Heart left ventricle (tissue), 16 donors: ENCODE results near the gene CACNA2D3. TPM values are rescaled to one million over a fixed set of nuclear protein-coding genes. Genes with fewer than 3 reads are reported as not detected.
"Not testable (repeated sequence)": the region's sequence is repeated elsewhere in the genome, so short reads cannot be mapped to it uniquely, and the experiment has no call there.

Source experiments
- ATAC-seq, 4 donors: fragments of 200-7000 bp; cut with Tn5 transposase; one replicate each; pipeline ENCODE4 v1.9.1; 2020 to 2022; ENCODE audit warnings: moderate library complexity in 4 of 4, mild to moderate bottlenecking in 3 of 4, moderate number of reproducible peaks in 1 of 4
- DNase-seq, 5 donors: peaks; one replicate each; pipeline ENCODE4 v3.0.0-alpha.2; 2020
- H3K27ac ChIP-seq, 12 donors: fragments of 200-600 bp; sonication (generic) in 4 of 12; one replicate each; pipeline versions ENCODE4 v1.5.0 to v1.8.0; 2016 to 2022; ENCODE audit warnings: mild to moderate bottlenecking in 2 of 12
- H3K27me3 ChIP-seq, 9 donors: fragments of 200-600 bp; sonication (generic) in 2 of 9; one replicate each; pipeline versions ENCODE4 v1.5.1 to v1.8.0; 2016 to 2022; ENCODE audit warnings: mild to moderate bottlenecking in 3 of 9
- H3K36me3 ChIP-seq, 9 donors: fragments of 200-600 bp; sonication (generic) in 2 of 9; one replicate each; pipeline versions ENCODE4 v1.5.0 to v1.8.0; 2018 to 2022; ENCODE audit warnings: mild to moderate bottlenecking in 2 of 9
- H3K4me1 ChIP-seq, 12 donors: fragments of 200-600 bp; sonication (generic) in 4 of 12; one replicate each; pipeline versions ENCODE4 v1.5.0 to v1.8.0; 2016 to 2022; ENCODE audit warnings: mild to moderate bottlenecking in 3 of 12
- H3K4me3 ChIP-seq, 12 donors: fragments of 200-600 bp; sonication (generic) in 4 of 12; one replicate each; pipeline versions ENCODE4 v1.5.0 to v1.8.0; 2017 to 2022; ENCODE audit warnings: mild to moderate bottlenecking in 9 of 12, moderate library complexity in 4 of 12
- H3K9me3 ChIP-seq, 12 donors: fragments of 200-600 bp; sonication (generic) in 4 of 12; one replicate each; pipeline versions ENCODE4 v1.5.0 to v1.8.0; 2016 to 2022; ENCODE audit warnings: mild to moderate bottlenecking in 1 of 12
- POLR2A ChIP-seq, 2 donors: fragments of 450-650 bp; IDR thresholded peaks; one replicate each; pipeline ENCODE4 v1.6.1; 2017; ENCODE audit warnings: antibody characterized with exemption in 2 of 2, mild to moderate bottlenecking in 2 of 2, moderate library complexity in 2 of 2
- WGBS, 4 donors: extraction: QIAGEN DNeasy Blood & Tissue Kit in 2 of 4; methylation state at CpG; one replicate each; pipeline versions ENCODE4 v1.1.5 to v1.1.7; 2013 to 2018; 5-methylcytosine and 5-hydroxymethylcytosine counted together
- intact Hi-C, 10 donors: fragments of 100-400 bp; cut with DNase I; formaldehyde crosslinking; loops; one replicate each; pipeline versions ENCODE4 v1.11.1 to v1.14.2; 2022
- polyA plus RNA-seq, 2 donors: library from polyadenylated mRNA; stranded (reverse); fragments of 200-250 nt; gene quantifications; one replicate each; pipeline ENCODE4 v1.2.3, GENCODE V29; 2013
- total RNA-seq, 9 donors: library from RNA; depleted of rRNA in 2 of 9; stranded (reverse); fragments of >200 nt in 2 of 9; fragmentation: NEBNext Ultra II Directional in 3 of 9; extraction: Animal tissue kit (Norgen Biotek cat#: 25700) in 3 of 9; gene quantifications; one replicate each; pipeline versions ENCODE4 v1.1.0 to v1.2.4, GENCODE V29; 2016 to 2023
- TF ChIP-seq, protein P1 (sequence below), 12 donors: fragments of 200-600 bp; sonication (generic) in 4 of 12; IDR thresholded peaks; one replicate each; pipeline versions ENCODE4 v1.5.0 to v1.8.0; 2018 to 2022; ENCODE audit warnings: antibody characterized with exemption in 12 of 12, mild to moderate bottlenecking in 5 of 12
- donor health status: ischemic (EF 13 %, LVEDD 7.1; RV severe dilation, severe dysfunction).
- donor health status: healthy with polysubstance abuse.
- donor health status: DM: no; HTN: yes; CAD: no.
- donor health status: DM: no; HTN: no; CAD: no.
- donor health status: ischemic (EF 25% LVEDD 6.9; RV normal size, moderate dysfunction).
- donor health status: ischemic (EF 25% LVEDD 5.7; RV mildly dilated, moderate dysfunction).
- donor health status: healthy.
- donor health status: DM: yes; HTN: yes; CAD: no.
- donor health status: ischemic (EF 35%, LVEDD 5.7; RV mildly dilated, moderate dysfunction).
- donor health status: nonischemic (EF 11% LVEDD 7.7; RV severe dilation, severe dysfunction).
- donor health status: DM: yes; HTN: yes; CAD: no.
- donor health status: PGD.
- donor health status: ischemic (EF 29% LVEDD 5.4; RV normal size, mild dysfunction).
- donor health status: nonischemic (EF 23%, LVEDD 6.1; RV moderate dilation, normal function).

The CACNA2D3 gene
- total and polyA plus RNA-seq, 11 donors, result 0.17 to 25.1 (median 12.8) TPM

DNA sequence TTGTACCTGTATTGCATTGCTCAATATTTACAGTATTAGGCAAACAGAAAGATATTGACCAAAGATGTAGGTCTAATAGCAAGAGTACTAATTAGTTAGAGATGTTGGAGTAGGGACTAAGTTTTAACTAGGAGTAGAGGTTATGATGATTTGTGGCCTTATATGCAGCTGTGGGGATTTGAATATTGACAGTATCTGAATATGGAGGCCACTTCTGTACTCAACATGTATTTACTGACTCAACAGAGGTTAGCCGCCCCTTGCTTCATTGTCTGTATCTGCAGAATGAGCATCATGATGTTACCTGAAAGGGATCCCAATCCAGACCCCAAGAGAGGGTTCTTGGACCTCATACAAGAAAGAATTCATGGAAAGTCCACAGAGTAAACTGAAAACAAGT lies 855.1 kb downstream of the CACNA2D3 start:
- no peaks in the 10 kb centered on the region for H3K36me3 ChIP-seq
- H3K27me3 ChIP-seq, result no peaks in the 10 kb centered on the region
- H3K4me3 ChIP-seq, result no peak overlapping the region
- DNase-seq, result no peak
- no peak for TF ChIP-seq POLR2A (IDR thresholded peaks at IDR 0.05)
- TF ChIP-seq, protein P1, sequence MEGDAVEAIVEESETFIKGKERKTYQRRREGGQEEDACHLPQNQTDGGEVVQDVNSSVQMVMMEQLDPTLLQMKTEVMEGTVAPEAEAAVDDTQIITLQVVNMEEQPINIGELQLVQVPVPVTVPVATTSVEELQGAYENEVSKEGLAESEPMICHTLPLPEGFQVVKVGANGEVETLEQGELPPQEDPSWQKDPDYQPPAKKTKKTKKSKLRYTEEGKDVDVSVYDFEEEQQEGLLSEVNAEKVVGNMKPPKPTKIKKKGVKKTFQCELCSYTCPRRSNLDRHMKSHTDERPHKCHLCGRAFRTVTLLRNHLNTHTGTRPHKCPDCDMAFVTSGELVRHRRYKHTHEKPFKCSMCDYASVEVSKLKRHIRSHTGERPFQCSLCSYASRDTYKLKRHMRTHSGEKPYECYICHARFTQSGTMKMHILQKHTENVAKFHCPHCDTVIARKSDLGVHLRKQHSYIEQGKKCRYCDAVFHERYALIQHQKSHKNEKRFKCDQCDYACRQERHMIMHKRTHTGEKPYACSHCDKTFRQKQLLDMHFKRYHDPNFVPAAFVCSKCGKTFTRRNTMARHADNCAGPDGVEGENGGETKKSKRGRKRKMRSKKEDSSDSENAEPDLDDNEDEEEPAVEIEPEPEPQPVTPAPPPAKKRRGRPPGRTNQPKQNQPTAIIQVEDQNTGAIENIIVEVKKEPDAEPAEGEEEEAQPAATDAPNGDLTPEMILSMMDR (IDR thresholded peaks at IDR 0.05), result no peak
- ATAC-seq, result no peak
- no peak overlapping the region for H3K27ac ChIP-seq
- WGBS, 4 donors, result 92 to 98% (median 94%) methylated on average over 1 of the region's 1 CpG
- H3K4me1 ChIP-seq, result no peaks in the 10 kb centered on the region
- intact Hi-C loops, result no loop called here
- H3K9me3 ChIP-seq, result no peaks in the 10 kb centered on the region

DNA sequence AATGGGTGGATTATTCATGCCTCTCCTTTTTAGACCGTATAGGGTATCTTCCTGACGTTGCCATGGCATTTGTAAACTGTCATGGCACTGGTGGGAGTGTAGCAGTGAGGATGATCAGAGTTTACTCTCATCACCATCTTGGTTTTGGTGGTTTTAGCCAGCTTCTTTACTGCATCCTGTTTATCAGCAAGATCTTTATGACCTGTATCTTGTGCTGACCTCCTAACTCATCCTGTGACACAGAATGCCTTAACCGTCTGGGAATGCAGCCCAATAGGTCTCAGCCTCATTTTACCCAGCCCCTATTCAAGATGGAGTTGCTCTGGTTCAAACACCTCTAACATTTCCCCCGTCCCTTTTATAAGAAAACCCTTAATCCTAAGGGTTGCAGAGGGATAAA lies 855.6 kb downstream of the CACNA2D3 start:
- DNase-seq, ATAC-seq: not testable (repeated sequence)
- whole genome bisulfite sequencing, 4 donors, result 67 to 77% (median 74%) methylated on average over 4 of the region's 4 CpGs

DNA sequence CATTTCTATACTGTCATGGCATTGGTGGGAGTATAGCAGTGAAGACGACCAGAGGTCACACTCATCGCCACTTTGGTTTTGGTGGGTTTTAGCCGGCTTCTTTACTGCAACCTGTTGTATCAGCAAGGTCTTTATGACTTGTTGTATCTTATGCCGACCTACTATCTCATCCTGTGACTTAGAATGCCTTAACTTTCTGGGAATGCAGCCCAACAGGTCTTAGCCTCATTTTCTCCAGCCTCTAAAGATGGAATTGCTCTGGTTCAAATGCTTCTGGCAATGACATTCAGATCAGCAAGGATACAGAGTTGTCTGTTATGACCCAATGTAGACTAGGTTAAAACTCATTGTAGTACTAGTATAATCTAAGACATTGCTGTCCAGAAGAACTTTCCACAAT lies 860.5 kb downstream of the CACNA2D3 start:
- Histone ChIP-seq H3K4me3 (no peak overlapping the region), H3K36me3 (no peaks in the 10 kb centered on the region), H3K27me3 (no peaks in the 10 kb centered on the region), H3K9me3 (no peaks in the 10 kb centered on the region), H3K4me1 (peaks cover 0 to 21% (median 0%) of the 10 kb centered on the region in 12 donors), H3K27ac (no peak overlapping the region)
- DNase-seq (no peak), ATAC-seq (no peak)
- intact Hi-C loops, result no loop called here
- TF ChIP-seq, protein P1 (IDR thresholded peaks at IDR 0.05), result no peak
- TF ChIP-seq POLR2A (IDR thresholded peaks at IDR 0.05), result no peak
- WGBS, 4 donors, result 88 to 94% (median 91%) methylated on average over 4 of the region's 4 CpGs

More for the DNA sequence above, 855.6 kb downstream of the CACNA2D3 start:
- H3K27me3 ChIP-seq, H3K36me3 ChIP-seq, intact Hi-C loops, H3K9me3 ChIP-seq, H3K27ac ChIP-seq, H3K4me1 ChIP-seq, H3K4me3 ChIP-seq: not testable (repeated sequence)

DNA sequence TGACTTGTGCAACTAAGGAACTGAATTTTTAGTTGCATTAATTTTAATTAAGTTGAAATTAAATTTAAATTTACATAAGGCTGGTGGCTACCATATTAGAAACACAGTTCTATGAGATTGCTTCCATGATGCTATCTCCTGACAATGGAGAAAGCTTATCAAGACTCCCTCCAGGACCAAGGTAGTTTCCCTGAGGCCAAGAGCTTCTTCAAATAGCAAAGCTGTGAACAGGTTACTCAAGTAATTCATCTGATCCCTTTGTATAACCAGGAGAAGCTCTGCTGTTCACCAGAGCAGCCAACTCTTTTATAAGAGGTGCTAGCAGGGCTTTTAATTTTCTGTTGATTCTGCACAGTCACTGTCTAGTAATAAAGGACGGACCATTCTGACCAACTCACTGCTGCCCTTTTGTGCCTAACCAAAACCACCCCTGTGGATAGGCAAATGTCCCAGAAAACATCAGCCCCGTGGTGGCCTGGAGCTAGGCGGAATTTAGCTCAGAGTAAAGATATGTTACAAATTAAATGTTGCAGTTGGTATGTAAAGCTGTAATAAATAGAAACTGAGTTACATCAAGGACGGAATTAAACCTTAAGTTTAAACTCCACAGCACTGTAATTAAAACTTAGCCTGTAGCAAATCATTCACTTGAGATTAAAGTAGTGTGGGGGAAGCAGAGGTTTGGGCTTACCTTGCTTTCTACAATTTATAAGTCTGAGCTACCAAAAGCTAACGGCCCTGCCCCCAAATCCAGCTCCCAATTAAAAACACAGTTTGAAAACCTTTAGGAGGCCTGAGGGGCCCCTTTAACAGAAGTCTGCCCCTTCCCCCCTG lies 861.1 kb downstream of the CACNA2D3 start:
- no peaks in the 10 kb centered on the region for H3K9me3 ChIP-seq
- no peak overlapping the region for H3K27ac ChIP-seq
- ATAC-seq, result no peak
- intact Hi-C loops, result no loop called here
- no peak overlapping the region for H3K4me3 ChIP-seq
- no peak for DNase-seq
- 82 to 87% (median 84%) methylated on average over 5 of the region's 5 CpGs for WGBS, 4 donors
- H3K27me3 ChIP-seq, result no peaks in the 10 kb centered on the region
- no peaks in the 10 kb centered on the region for H3K36me3 ChIP-seq
- TF ChIP-seq, protein P1 (IDR thresholded peaks at IDR 0.05), result no peak
- no peak for TF ChIP-seq POLR2A (IDR thresholded peaks at IDR 0.05)
- H3K4me1 ChIP-seq, result peaks cover 0 to 28% (median 3%) of the 10 kb centered on the region in 12 donors
